Heart left ventricle (tissue), 13 donors: Measurements from ENCODE around the gene TNRC6C.

ENCODE experiments used
- POLR2A ChIP-seq, 2 donors: fragments of 450-650 bp; IDR thresholded peaks; one replicate each; pipeline ENCODE4 v1.6.1; 2017; ENCODE audit warnings: antibody characterized with exemption in 2 of 2, mild to moderate bottlenecking in 2 of 2, moderate library complexity in 2 of 2
- TF ChIP-seq, protein P1 (sequence below), 12 donors: fragments of 200-600 bp; sonication (generic) in 4 of 12; IDR thresholded peaks; one replicate each; pipeline versions ENCODE4 v1.5.0 to v1.8.0; 2018 to 2022; ENCODE audit warnings: antibody characterized with exemption in 12 of 12, mild to moderate bottlenecking in 5 of 12
- donor health status: ischemic (EF 13 %, LVEDD 7.1; RV severe dilation, severe dysfunction).
- donor health status: DM: no; HTN: yes; CAD: no.
- donor health status: DM: no; HTN: no; CAD: no.
- donor health status: ischemic (EF 25% LVEDD 6.9; RV normal size, moderate dysfunction).
- donor health status: ischemic (EF 25% LVEDD 5.7; RV mildly dilated, moderate dysfunction).
- donor health status: ischemic (EF 35%, LVEDD 5.7; RV mildly dilated, moderate dysfunction).
- donor health status: nonischemic (EF 11% LVEDD 7.7; RV severe dilation, severe dysfunction).
- donor health status: DM: yes; HTN: yes; CAD: no.
- donor health status: PGD.
- donor health status: ischemic (EF 29% LVEDD 5.4; RV normal size, mild dysfunction).
- donor health status: nonischemic (EF 23%, LVEDD 6.1; RV moderate dilation, normal function).

DNA sequence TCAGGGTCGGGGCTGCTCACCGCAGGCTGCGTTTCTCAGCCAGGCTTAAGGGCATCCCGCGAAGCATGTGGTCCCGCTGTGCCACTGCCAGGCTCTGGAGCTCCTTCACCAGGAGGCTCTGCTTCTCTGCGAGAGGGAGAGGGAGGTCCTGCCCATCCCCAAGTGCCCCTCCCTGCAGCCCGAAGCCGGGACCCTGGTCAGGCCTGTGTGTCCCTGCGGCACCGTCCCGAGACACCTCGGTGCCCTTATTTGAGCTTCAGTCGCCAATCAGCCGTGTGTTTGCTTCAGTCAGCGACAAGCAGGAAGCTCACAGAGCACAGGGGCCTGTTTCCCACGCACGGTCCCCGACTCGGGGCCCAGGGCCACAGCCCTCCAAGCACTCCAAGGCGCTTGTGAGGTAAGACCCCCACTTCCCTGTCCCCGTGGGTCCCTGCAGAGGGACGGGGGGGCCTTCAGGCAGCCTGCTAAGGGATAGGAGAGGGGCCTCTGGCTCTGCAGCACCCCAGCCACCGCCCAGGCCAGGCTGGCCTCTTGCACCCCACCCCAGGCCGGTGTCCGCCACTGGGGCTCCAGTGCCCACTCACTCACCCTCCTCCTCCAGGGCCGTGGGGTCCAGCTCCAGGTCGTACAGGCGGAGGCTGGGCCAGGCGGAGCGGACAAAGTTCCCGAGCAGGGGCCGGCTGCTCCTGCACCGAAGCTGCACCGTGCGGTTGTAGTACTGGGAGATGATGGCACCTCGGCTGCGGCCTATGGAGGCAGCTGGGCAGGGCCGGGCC, 166.8 kb downstream of the TNRC6C start:
- TF ChIP-seq, protein P1, sequence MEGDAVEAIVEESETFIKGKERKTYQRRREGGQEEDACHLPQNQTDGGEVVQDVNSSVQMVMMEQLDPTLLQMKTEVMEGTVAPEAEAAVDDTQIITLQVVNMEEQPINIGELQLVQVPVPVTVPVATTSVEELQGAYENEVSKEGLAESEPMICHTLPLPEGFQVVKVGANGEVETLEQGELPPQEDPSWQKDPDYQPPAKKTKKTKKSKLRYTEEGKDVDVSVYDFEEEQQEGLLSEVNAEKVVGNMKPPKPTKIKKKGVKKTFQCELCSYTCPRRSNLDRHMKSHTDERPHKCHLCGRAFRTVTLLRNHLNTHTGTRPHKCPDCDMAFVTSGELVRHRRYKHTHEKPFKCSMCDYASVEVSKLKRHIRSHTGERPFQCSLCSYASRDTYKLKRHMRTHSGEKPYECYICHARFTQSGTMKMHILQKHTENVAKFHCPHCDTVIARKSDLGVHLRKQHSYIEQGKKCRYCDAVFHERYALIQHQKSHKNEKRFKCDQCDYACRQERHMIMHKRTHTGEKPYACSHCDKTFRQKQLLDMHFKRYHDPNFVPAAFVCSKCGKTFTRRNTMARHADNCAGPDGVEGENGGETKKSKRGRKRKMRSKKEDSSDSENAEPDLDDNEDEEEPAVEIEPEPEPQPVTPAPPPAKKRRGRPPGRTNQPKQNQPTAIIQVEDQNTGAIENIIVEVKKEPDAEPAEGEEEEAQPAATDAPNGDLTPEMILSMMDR (IDR thresholded peaks at IDR 0.05) = no peak
- no peak for TF ChIP-seq POLR2A (IDR thresholded peaks at IDR 0.05)
